GM18870 (cell line): Measurements from ENCODE around the gene ATG13.

Experiments used
- ATAC-seq: cut with Tn5 transposase; IDR thresholded peaks from one replicate; pipeline ENCODE4 v1.9.1; 2021; ENCODE audit warnings: moderate library complexity; ENCODE audit not compliant: unreplicated experiment

The ATG13 gene

DNA sequence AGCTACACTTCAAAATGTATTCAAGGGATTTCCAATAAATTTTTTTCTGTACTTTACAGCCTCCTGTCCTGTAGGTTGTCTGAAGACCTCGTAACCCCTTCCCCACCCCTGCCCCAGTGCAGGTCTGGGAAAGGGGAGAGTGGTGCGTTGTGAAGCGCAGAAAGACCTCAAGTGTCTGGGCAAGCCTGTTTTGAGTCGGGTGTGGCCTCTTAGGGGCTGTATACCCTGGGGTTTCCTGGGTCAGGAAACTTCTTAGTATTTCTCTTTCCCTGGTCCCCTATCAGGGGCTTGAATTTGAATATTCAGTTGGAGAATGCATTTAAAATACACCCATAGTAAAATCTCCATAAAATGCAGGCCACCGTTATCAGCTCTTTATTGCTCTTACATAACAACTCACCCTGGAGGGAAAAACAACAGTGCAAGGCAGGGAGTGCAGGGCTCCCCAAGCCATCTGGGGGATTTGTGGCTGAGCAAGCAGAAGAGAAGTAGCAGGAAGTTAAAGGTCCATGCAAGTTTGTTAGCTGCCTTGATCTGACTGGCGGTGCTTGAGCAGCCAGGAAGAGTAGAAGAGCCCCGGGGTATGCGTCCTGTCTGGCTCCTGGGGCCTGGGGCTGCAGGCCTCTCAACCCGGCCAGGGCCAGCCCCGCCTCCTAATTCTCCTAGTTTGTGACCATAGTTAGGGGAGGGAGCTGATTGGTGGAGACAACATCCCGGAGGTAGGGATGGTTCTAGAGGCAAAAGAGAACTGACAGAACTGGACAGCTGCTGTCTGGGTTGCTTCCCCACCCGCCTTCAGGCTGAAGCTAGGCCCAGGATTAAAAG is 57.3 kb downstream of the ATG13 start:
- no peak for ATAC-seq

DNA sequence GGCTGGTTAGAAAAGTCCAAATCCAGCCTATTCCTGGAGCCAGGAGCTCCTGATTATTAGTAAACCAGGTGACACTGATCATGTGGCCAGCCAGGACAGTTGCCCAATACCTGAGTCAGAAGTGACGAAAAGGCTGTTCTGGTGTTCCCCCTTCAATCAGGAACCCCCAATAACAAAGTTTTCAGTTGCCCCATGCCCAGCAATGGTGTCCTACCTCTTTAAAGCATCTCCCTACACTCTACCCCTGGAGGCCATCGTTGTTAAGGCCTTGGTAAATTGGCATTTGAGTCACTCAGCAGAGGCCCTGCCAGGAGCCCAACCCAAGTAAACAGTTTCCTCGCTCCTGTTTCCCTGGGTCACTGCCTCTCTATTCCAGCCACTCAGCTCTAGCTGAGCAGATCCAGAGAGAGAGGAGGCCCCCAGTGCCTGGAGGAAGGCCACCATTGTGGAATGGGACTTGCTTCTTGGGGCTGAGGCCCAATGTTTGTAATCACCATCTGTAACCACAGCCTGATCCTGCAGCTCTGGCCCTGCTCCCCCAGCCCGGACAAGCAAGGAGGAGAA is 58.0 kb downstream of the ATG13 start:
- no peak for ATAC-seq

DNA sequence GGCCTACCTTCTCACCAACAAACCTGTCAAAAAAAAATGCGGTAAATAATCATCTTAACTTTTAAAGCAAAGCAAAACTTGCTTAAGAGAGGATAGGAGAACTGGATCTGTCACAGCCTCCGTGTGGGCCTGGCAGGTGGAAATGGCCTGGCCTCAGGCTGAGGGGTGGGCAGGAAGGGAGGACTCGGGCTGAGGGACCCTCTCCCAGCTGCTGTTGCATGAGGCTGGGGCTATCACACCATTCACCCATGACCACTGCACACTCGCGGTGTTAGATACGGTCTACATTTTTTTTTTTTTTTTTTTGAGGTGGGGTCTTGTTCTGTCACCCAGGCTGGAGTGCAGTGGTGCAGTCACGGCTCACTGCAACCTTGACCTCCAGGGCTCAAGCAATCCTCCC is 58.6 kb downstream of the ATG13 start:
- ATAC-seq, result no peak

DNA sequence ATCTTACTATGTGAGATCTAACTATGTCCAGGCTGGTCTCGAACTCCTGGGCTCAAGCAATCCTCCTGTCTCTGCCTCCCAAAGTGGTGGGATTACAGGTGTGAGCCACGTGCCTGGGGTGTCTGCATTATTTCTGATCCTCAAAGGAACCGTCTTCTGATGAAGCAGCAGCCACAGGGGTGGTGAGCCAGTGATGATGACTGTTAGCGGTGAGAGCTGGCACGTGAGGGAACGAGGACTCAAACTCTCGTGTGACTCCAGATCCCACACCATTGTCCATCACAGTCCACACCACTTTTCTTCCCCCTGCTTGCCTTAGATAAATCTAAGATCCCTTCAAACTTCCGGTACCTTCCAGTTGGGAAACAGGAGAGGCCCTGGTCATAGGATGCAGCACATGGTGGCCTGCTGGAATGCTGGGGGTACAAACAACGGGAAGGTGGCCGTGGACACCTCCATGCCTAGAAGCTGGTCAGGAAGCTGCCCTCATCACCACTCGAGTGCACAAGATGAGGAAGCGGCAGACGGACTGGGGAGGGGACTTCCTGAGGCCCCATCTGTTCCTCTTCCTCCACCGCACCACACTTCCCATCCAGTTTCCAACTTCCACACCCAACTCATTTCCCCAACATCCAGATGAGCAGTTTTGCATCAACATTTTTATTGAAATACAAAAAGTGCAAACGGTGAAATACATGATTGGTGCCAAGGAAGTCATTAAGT is 59.2 kb downstream of the ATG13 start:
- no peak for ATAC-seq

DNA sequence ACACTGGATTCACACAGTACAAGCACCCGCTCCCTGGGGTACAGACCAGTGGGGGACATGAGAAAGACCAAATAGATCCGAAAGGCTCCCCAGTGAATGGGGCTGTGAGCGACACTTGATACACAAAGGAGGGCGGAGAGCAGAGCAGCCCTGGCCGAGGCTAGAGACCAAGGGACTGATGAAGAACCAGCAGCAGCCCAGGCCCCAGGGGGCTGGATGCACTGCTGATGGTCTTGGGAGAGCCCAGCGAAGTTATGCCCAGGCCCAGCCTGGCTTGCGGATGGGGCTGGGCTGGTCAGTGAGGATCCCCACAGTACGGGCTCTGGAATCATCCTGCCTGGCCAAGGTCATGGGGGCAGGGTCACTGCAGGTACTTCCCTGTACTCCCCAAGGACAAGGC is 59.8 kb downstream of the ATG13 start:
- ATAC-seq, result no peak

DNA sequence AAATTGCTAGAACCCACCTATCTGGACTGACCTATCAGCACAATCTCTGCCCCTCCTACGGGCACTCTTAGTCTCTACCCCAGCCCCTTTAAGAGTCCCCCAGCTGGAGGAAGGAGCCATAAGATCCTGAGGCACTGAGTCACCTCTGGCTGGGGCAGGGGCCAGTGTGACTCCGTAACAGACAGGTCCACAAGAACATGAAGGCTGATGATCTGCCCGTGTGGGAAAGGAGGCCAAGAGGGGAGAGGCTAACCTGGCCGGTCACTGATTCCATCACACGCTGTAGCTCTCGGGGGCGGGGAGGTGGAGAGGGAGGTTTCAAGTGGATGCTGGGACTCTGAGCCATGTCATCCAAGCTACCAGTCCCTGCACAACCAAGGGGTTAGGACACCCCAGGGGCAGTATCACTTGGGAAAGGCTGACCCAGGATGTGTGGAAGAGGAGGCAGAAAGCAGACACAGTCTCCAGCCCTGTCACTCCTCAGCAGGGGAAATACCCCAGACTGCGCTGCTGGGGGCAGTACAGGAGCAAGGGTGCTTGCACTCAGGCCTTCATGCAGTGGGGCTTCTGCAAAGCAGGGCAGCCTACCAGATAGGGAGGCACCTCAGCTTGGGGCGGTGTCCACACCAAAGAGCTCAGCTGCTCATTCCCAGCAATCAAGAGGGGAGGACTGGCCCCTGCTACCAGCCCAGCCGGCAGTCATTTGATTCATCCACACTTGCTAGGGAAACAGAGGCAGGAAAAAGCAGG is 60.8 kb downstream of the ATG13 start:
- ATAC-seq, result no peak

DNA sequence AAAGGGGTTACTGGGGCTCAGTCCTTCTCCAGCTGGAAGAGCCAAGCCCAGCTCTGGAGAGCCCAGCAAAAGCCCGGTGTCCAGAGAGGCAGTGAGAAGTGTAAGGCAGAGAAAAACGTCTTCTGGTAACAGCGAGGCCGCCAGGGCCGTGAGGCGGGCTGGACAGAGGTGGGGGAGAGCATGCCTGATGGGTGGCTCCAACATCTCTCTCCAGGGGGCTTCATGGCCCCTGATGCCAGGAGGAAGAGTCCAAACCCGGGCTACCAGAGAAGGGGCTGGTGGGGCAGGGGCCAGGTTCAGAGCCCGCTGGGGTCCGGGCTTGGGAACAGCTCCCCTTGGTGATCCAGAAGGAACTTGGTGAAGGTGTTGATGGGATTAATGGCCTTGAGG is 61.4 kb downstream of the ATG13 start:
- no peak for ATAC-seq

DNA sequence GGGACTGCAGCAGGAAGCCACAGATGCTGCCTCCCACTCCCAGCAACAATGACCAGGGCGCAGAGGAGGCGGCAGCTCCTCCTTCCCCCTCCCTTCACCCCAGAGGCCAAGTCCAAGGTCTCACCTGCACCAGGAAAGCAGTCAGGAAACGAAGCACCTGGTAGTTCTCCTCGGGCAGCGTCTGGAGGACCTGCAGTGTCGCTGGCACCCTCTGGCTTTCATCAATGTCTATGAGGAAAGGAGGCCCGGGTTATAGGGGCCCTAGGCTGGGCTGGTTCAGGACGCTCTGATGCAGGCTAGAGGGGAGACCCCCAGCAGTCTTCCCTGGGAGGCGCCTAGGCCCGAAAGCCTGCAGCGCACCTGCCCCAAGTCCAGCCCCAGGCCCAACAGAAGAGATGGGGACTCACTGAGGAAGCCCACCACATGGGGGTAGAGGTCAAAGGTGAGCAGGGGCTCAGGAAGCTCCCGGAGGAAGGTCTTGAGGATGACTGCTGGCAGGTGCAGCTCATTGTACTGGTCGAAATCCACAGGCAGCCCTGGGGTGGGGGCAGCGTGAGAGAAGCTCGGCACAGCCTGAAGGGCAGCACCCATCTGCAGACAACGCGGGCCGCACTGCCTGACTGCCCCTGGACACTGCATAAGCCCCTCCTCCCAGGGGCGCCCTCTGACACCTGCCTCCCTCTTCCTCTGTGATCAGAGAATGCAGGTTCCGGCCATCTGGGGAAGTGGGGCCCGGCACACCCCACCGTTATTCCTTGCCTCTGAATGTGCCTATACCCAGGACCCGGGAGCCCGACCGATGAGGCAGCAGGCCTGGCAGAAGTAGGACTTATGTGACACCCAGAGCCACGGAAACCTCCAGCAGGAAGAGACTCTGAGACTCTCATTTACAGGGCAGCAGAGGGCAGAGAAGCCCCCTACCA is 62.1 kb downstream of the ATG13 start:
- ATAC-seq, result no peak

DNA sequence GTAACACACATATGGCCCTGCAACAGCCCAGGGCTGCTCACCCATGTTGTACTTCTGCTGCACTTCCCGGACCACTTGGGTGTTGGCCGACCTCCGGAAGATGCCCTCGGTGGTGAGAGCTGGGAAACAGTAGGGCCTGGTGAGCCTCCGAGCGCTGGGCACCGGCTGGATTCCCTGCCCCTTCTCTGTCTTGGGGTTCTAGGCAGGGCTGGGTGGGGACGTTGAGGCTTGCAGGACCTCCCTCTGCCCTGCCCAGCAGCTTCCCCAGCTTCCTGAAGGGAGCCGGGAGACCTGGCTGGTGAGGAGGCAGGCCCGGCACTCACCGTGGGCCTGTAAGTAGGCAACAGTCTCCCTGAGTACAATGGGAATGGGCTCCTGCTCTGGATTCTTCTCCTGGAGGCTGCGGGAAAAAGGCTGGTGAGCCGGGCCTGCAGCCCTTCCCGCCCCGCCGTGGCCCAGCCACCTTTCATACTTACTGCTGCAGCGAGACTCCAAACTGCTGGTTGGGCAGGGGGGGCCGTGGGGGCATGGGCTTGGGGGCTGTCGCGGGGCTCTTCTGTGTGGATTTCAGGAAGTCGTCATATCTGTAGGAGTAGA is 62.9 kb downstream of the ATG13 start:
- ATAC-seq, result no peak

DNA sequence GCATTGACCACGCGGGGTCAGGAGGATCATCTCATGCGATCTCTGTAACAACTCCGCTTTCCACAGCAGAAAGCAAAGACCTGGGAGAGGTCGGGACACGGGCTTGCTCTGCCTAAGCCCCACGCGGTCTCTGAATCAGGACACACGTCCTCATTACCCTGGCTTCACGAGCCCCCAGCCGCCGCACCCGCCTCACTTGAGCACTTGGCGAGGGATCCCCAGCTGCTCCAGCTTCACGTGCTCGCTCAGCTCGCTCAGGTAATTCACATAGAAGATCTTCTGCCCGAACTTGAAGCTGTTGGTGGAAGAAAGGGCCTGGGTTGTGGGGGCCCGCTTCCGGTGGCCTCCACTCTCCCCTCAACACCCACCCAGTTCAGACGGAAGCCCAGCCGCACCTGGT is 63.5 kb downstream of the ATG13 start:
- ATAC-seq, result no peak

DNA sequence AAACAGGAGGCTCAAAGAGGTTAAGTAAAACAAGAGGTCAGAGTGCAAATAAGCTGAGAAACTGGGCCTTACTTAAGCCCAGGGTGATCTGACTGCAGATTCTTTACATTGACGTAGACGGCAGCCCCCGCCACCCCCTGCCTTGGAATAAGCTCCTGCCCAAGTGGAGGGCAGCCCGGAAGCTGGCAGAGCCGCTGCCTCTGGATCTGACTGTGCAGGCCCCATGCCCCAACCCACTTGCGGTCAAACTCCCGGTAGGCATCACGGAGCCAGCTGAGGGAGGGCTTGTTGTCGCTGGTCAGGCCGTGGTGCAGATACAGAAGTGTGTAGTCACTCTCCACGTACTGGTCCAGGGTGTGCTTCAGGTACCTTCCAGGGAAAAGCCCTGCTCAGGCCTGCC is 64.5 kb downstream of the ATG13 start:
- ATAC-seq, result no peak

DNA sequence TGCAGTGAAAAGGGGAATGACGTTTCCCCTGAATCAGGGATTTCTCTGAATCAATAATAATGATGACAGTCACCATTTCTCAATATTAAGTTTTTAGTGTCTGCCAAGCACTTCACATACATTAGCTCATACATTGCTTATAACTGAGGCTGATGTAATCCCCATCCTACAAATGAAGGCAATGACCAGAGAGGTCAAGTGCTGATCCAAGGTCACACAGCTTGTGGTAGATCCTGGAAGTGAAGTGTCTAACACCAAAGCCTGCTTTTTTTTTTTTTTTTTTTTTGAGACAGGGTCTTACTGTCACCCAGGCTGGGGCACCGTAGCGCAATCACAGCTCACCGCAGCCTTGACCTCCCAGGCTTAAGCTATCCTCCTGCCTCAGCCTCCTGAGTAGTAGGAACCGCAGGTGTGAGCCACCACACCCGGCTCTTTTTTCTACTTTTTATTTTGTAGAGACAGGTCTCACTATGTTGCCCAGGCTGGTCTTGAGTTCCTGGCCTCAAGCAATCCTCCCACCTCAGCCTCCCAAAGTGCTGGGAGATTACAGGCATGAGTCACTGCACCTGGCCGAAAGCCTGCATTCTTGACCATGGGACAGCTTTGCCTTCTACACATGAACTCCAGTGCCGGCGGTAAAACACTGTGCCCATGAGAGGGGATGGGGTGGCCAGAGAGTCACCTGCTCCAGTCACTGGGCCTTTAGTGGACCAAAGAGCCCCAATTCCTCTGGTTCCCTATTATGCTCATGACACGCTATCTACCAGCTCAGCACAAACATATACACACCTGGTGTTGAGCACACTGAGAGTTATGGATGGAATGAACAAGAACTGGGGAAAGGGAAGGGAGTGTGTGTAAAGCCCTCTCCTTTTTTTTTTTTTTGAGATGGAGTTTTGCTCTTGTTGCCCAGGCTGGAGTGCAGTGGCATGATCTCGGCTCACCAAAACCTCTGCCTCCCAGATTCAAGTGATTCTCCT is 65.7 kb downstream of the ATG13 start:
- ATAC-seq, result no peak

DNA sequence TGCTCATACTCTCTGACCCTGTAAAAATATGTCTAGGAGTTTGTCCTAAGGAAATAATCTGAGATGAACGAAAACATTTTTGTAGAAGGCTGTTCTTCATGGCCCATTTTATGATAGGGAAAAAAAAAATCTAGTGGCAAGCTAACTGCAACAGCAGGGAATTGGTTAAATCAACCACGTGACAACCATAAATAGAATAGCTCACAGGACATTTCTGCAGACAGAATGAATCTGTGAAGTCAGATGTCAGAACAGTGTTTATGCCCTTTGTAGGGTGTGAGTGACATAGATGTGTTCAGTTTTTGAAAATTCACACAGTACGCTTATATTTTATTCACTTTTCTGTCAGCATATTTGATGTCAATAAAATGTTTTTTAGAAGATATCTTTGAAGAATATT is 67.0 kb downstream of the ATG13 start:
- ATAC-seq, result no peak

DNA sequence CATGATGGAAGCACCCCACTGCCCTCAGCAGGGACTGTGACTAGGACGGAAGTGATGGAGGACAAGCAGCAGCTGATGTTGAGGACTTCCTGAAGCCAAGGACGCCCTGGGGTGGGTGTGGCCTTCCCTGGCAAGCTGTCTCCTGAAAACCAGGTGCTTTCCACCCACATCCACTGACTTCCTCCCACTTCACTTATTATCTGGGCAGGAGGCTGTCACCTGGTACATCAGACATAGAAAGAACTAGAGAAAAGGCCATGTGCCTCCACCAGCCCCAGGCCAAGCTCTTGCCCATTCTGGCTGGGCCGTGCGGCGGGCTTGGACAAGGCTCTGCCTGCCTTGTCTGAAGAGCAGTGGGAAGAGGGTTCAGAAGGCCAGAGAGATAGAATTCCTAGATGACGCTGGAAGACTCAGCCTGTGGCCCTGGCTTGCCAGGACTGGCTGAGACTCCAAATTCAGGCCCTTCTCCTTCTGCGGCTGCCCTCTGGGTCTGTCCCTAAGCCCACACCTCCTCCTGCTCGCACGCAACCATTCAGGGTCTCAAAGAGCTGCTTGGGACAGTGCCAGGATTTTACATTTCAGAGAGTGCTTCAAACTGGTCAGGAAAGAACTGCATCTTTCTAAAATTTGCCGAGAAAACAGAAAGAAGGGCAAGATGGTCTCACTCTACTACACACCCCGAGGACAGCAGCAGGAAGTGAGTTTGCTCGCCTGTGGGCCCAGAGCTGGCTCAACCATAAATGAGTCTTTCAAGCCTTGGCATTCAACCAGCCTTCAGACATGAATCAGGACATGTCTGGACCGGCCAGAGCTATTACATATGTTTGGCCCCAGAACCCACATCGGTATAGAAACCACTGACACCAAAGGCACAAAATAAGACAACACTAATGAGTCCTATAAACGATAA is 69.8 kb downstream of the ATG13 start:
- no peak for ATAC-seq

DNA sequence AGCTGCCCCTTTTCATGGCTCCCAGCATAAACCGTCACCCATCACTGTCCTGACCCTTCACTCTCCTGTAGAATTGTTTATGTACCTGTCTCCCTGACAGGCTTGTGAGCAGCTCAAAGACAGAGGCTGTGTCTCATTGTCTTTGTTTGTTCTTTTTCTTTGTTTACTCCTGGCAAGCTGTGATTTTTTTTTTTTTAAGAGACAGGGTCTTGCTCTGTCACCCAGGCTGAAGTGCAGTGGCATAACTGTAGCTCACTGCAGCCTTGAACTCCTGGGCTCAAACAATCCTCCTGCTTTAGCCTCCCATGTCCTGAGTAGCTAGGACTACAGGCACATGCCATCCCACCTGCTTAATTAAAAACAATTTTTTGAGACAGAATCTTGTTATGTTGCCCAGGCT is 73.3 kb downstream of the ATG13 start:
- no peak for ATAC-seq

DNA sequence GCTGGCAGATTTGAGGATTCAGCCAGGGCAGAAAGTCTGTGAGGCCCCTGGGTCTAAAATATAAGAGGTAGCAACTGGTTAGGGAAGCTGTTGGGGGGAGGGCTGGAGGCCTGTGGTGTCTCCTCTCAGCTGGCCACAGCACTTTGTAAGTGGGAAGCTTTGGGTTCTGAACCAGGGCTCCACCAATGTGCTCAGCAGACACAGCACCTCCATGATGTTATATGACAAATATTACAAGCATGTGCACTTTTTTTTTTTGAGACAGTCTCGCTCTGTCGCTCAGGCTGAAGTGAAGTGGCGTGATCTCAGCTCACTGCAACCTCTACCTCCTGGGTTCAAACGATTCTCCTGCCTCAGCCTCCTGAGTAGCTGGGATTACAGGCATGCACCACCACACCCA is 75.1 kb downstream of the ATG13 start:
- no peak for ATAC-seq

DNA sequence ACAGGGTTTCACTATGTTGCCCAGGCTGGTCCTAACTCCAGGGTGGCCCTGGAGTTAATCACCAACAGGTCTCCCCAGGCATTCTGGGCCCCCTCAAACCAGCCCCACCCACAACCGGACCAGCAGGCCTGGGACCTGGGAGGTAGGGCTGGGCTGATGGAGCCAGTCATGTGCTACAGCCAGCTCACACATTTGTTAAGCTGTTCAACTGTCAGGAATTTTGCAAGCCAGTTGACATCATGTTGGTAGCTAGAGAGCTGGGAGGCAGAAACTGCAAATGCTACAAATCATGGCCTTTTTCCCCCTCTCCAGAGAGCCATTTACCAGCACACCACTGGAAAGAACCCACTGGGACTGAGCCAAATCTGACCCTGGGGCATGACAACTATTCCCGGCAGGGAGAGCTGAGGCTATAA is 76.3 kb downstream of the ATG13 start:
- no peak for ATAC-seq

DNA sequence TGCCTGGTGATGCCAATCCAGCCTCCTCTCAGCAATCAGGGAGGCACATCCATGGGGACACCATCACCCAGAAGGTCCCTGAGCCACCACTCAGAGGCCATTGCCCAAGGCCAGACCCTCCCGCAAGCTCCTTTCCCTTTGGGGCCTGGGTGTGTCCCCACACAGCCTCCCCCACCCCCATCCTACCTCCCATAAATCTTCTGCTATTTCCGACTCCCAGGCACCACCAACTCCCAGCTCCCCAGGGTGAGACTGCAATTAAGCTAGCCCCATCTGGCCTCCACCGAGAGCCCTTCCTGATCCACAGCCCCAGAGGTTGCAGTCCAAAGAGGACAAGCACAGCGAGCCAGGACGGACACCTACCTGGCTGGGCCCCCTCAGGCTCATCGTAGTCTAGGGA is 76.7 kb downstream of the ATG13 start:
- no peak for ATAC-seq
